Parathyroid adenoma (tissue), 2 donors: ENCODE measurements around the gene TMPRSS13.
A peak's percentile ranks its signal among the peaks of the same experiment; 100 is the strongest.

ENCODE experiments used
- H2AFZ ChIP-seq: fragments of 300-600 bp; sonication (generic); one replicate; pipeline ENCODE4 v1.7.0; 2017; ENCODE audit warnings: antibody characterized with exemption, mild to moderate bottlenecking
- H3K27ac ChIP-seq: fragments of 300-600 bp; sonication (generic); one replicate; pipeline ENCODE4 v1.7.0; 2017
- H3K27me3 ChIP-seq: fragments of 300-600 bp; sonication (generic); one replicate; pipeline ENCODE4 v1.7.0; 2017; ENCODE audit warnings: low read length; ENCODE audit not compliant: control insufficient read depth, insufficient read depth
- H3K36me3 ChIP-seq: fragments of 300-600 bp; sonication (generic); one replicate; pipeline ENCODE4 v1.7.0; 2017; ENCODE audit warnings: low read length; ENCODE audit not compliant: control insufficient read depth, insufficient read depth
- H3K4me1 ChIP-seq: fragments of 300-600 bp; sonication (generic); one replicate; pipeline ENCODE4 v1.7.0; 2017; ENCODE audit warnings: control low read depth
- H3K4me2 ChIP-seq: fragments of 300-600 bp; sonication (generic); one replicate; pipeline ENCODE4 v1.7.0; 2017; ENCODE audit warnings: low read length
- H3K4me3 ChIP-seq: fragments of 300-600 bp; sonication (generic); one replicate; pipeline ENCODE4 v1.7.0; 2017; ENCODE audit warnings: low read depth, low read length
- H3K79me2 ChIP-seq: fragments of 300-600 bp; sonication (generic); one replicate; pipeline ENCODE4 v1.7.0; 2017; ENCODE audit warnings: control low read depth
- H3K9ac ChIP-seq: fragments of 300-600 bp; sonication (generic); one replicate; pipeline ENCODE4 v1.7.0; 2017; ENCODE audit warnings: mild to moderate bottlenecking
- H3K9me3 ChIP-seq: fragments of 300-600 bp; sonication (generic); one replicate; pipeline ENCODE4 v1.7.0; 2017; ENCODE audit warnings: low read length; ENCODE audit not compliant: control insufficient read depth
- TF ChIP-seq, protein P1 (sequence below): fragments of 300-600 bp; sonication (generic); IDR thresholded peaks from one replicate; pipeline ENCODE4 v1.7.0; 2017; ENCODE audit warnings: antibody characterized with exemption, mild to moderate bottlenecking
- donor health status: primary hyperparathyroidism.

TMPRSS13 gene

DNA sequence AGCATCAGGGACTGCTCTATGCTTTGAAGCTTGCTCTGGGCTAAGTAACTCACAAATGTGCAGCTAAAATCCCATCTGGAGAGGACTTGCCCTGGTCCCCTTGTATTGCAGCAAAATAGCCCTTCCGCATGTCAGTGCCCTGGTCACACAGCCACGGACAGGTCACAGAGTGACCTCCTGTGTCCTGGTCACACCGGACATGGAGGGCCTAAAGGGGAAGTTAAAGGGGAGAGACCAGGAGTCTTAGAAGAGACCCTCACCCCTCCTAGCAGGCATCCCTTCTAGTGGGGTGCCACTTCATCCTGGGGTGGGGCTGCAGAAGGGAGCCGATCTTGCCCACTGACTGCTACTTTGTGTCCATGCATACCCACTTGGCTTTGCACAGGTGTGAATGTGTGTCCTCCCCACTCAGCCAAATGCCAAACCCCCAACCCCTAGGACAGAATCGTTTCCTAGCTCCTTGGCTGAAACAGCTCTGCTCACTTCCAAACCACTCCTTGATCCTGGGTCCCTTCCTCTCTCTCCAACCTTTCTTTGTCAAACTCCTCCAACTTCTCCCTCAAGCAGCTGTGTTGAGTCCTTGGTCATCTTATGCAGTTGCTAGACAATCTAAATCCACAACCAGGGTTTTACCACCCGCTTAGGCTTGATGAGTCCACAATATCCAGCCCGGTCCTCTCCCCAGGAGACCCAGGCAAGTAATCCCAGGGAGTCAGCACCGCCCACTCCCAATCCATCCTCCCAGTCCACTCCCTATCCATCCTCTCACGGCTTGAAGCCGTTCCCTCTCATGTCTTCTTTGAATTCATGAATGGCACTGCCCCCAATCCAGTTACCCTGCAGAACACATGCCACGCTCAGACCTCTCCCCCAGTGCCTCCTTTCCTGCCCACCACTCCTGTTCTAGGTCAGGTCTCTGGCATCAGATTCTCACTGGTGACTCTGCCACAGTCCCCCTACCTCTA is 49.4 kb downstream of the TMPRSS13 start:
- no peak overlapping the region for H3K27ac ChIP-seq
- no peaks in the 10 kb centered on the region for H3K9me3 ChIP-seq
- no peak overlapping the region for H3K4me3 ChIP-seq
- no peak overlapping the region for H3K4me2 ChIP-seq
- no peaks in the 10 kb centered on the region for H3K36me3 ChIP-seq
- no peaks in the 10 kb centered on the region for H3K27me3 ChIP-seq
- TF ChIP-seq, protein P1, sequence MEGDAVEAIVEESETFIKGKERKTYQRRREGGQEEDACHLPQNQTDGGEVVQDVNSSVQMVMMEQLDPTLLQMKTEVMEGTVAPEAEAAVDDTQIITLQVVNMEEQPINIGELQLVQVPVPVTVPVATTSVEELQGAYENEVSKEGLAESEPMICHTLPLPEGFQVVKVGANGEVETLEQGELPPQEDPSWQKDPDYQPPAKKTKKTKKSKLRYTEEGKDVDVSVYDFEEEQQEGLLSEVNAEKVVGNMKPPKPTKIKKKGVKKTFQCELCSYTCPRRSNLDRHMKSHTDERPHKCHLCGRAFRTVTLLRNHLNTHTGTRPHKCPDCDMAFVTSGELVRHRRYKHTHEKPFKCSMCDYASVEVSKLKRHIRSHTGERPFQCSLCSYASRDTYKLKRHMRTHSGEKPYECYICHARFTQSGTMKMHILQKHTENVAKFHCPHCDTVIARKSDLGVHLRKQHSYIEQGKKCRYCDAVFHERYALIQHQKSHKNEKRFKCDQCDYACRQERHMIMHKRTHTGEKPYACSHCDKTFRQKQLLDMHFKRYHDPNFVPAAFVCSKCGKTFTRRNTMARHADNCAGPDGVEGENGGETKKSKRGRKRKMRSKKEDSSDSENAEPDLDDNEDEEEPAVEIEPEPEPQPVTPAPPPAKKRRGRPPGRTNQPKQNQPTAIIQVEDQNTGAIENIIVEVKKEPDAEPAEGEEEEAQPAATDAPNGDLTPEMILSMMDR: no peak
- H3K9ac ChIP-seq: no peak overlapping the region
- H2AFZ ChIP-seq: no peak overlapping the region
- no peaks in the 10 kb centered on the region for H3K79me2 ChIP-seq
- no peaks in the 10 kb centered on the region for H3K4me1 ChIP-seq

DNA sequence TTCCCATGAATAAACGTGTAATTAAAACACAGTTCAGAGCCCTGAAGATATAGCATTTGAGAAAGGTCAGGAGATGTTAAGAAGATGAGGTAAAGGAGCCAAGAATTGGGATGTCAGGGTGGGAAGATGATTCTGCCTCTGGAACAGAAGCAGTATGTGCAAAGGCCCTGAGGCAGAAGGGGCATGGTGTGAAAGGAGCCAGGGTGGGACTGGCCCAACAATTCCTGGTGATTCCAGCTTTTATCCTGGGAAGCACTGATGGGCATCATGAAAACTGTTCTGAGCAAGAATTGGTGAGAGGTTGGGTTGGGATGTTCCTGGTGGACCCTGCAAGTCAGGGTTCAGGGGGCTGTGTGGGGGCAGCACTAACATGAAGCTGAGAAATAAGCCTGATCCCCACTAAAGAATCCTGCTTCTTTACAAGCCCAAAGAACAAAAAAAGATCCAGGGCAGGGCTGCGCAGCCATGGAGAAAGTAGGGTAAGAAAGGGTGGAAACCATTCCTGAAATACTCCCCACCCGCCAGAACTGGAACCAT is 50.2 kb downstream of the TMPRSS13 start:
- TF ChIP-seq, protein P1: no peak
- Histone ChIP-seq H3K9ac (no peak overlapping the region), H3K4me3 (no peak overlapping the region), H3K4me2 (no peak overlapping the region), H3K4me1 (no peaks in the 10 kb centered on the region), H3K9me3 (no peaks in the 10 kb centered on the region), H3K27me3 (no peaks in the 10 kb centered on the region), H2AFZ (no peak overlapping the region), H3K79me2 (no peaks in the 10 kb centered on the region), H3K36me3 (no peaks in the 10 kb centered on the region), H3K27ac (no peak overlapping the region)

DNA sequence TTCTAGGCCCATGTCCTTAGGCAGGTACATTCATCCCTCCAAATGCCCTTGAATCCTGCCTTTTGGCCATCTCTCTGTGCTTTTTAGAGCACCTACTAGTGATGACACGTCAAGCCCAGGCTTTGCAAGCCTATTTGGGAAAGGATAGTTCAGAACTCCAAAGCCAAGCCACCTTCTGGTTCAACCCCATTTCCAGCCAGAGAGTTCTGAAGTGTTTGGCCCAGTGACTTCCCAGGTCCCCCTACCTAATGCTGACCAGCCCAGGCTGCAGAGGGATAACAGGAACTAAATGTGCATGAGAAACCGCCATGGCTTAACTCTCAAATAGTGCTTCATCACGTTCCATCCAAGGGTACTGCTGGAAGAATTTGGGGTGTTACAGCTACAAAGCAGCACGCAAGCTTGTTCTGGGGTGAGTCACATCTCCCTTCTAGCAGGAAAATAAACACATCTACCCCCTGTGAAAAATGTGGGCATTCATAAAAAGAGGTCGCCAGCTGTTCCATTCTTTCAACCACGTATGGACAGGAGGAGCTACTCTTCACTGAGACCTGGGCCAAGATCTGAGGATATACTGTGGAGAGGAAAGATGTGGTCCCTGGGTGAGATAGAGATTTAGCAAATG is 50.8 kb downstream of the TMPRSS13 start:
- Histone ChIP-seq H3K79me2 (no peaks in the 10 kb centered on the region), H3K36me3 (no peaks in the 10 kb centered on the region), H3K27ac (no peak overlapping the region), H3K4me2 (no peak overlapping the region), H3K4me3 (no peak overlapping the region), H3K27me3 (no peaks in the 10 kb centered on the region), H2AFZ (no peak overlapping the region), H3K9ac (no peak overlapping the region), H3K9me3 (no peaks in the 10 kb centered on the region), H3K4me1 (no peaks in the 10 kb centered on the region)
- TF ChIP-seq, protein P1: no peak

DNA sequence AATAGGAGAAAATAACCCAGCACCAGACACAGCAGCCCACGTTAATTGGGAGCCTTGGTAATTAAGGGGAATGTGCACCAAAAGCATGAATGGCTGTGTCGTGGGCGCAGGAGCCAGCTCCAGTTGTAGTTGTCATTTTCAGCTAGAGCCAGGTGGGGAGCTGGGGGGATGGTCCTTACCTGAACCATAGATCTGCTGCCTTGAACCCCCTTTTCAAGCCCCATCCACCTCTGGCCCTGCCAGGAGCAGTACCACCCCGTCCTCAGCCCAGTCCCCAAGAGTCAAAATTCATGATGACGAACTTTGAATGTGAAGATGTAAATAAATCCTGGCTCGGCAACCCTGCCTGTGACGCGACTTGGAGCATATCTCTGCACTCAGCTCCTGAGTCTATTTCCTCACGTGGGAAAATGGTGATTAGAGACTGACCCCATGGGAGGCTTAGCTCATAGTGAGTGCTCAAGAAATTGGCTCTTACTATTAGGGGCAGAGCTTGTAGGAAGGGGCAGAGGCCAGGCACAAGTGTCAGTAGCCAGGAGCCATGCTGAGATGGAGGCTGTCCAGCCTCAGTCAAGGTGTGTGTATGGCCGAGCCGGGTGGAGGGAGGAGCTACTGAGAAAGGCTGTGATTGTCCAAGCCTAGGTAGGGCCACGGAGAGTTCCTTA is 52.0 kb downstream of the TMPRSS13 start:
- Histone ChIP-seq H3K4me2 (peak overlapping the region; percentile 51), H2AFZ (peak overlapping the region; percentile 50), H3K27ac (peak overlapping the region; percentile 24), H3K9ac (no peak overlapping the region), H3K79me2 (no peaks in the 10 kb centered on the region), H3K9me3 (no peaks in the 10 kb centered on the region), H3K36me3 (no peaks in the 10 kb centered on the region), H3K27me3 (no peaks in the 10 kb centered on the region), H3K4me3 (peak overlapping the region; percentile 37), H3K4me1 (no peaks in the 10 kb centered on the region)
- TF ChIP-seq, protein P1: no peak
